ENCODE results near the gene GPR153.
"Not testable (repeated sequence)": the region's sequence is repeated elsewhere in the genome, so short reads cannot be mapped to it uniquely, and the experiment has no call there.

GPR153 gene

GRCh38 chr1:6260961-6261614 is at the start of gene GPR153:
Gene GPR153 (minus strand): TSS chr1:6261098. CDS start chr1:6254905, 6,193 bp downstream.
- DNase-seq (ENCODE audit: low read depth), result peak; percentile 22

GRCh38 chr1:6310116-6310848 is 49.4 kb upstream of the GPR153 start:
- no peak for DNase-seq (ENCODE audit: low read depth)

- no peak for DNase-seq (ENCODE audit: low read depth)
Observed at GRCh38 chr1:6309564-6309963, 48.7 kb upstream of the GPR153 start.

- DNase-seq (ENCODE audit: low read depth), result no peak
Observed at GRCh38 chr1:6308449-6308848, 47.6 kb upstream of the GPR153 start.

- not testable (repeated sequence) for DNase-seq (ENCODE audit: low read depth)
Observed at GRCh38 chr1:6307682-6308081, 46.8 kb upstream of the GPR153 start.

- no peak for DNase-seq (ENCODE audit: low read depth)
Observed at GRCh38 chr1:6307099-6307498, 46.2 kb upstream of the GPR153 start.

GRCh38 chr1:6303397-6304012 is 42.6 kb upstream of the GPR153 start:
- no peak for DNase-seq (ENCODE audit: low read depth)

- DNase-seq (ENCODE audit: low read depth), result no peak
Observed at GRCh38 chr1:6302568-6302967, 41.7 kb upstream of the GPR153 start.

- no peak for DNase-seq (ENCODE audit: low read depth)
Observed at GRCh38 chr1:6301526-6301925, 40.6 kb upstream of the GPR153 start.

GRCh38 chr1:6300342-6301048 is 39.6 kb upstream of the GPR153 start:
- no peak for DNase-seq (ENCODE audit: low read depth)

GRCh38 chr1:6299557-6300165 is 38.8 kb upstream of the GPR153 start:
- no peak for DNase-seq (ENCODE audit: low read depth)

GRCh38 chr1:6298940-6299465 is 38.1 kb upstream of the GPR153 start:
- no peak for DNase-seq (ENCODE audit: low read depth)

- DNase-seq (ENCODE audit: low read depth), result no peak
Observed at GRCh38 chr1:6298530-6298929, 37.6 kb upstream of the GPR153 start.

GRCh38 chr1:6295910-6296309 is 35.0 kb upstream of the GPR153 start:
- DNase-seq (ENCODE audit: low read depth), result no peak

GRCh38 chr1:6294890-6295556 is 34.1 kb upstream of the GPR153 start:
- no peak for DNase-seq (ENCODE audit: low read depth)

- no peak for DNase-seq (ENCODE audit: low read depth)
Observed at GRCh38 chr1:6294080-6294889, 33.4 kb upstream of the GPR153 start.

GRCh38 chr1:6292102-6292501 is 31.2 kb upstream of the GPR153 start:
- DNase-seq (ENCODE audit: low read depth), result no peak

- no peak for DNase-seq (ENCODE audit: low read depth)
Observed at GRCh38 chr1:6288665-6289064, 27.8 kb upstream of the GPR153 start.

- no peak for DNase-seq (ENCODE audit: low read depth)
Observed at GRCh38 chr1:6288026-6288425, 27.1 kb upstream of the GPR153 start.

- no peak for DNase-seq (ENCODE audit: low read depth)
Observed at GRCh38 chr1:6287431-6287886, 26.6 kb upstream of the GPR153 start.
